Measurements from ENCODE around the gene LEFTY2.
"Not testable (repeated sequence)": the region's sequence is repeated elsewhere in the genome, so short reads cannot be mapped to it uniquely, and the experiment has no call there.

LEFTY2 gene

GRCh38 chr1:225899044-225899925 is 41.7 kb downstream of the LEFTY2 start:
- no peak for DNase-seq

- no peak for DNase-seq
Observed at GRCh38 chr1:225897595-225898514, 43.2 kb downstream of the LEFTY2 start.

GRCh38 chr1:225896937-225897549 is 44.0 kb downstream of the LEFTY2 start:
- peak; percentile 53 for DNase-seq

GRCh38 chr1:225896494-225896893 is 44.5 kb downstream of the LEFTY2 start:
- DNase-seq: no peak

- DNase-seq: no peak
Observed at GRCh38 chr1:225892307-225892706, 48.7 kb downstream of the LEFTY2 start.

GRCh38 chr1:225891229-225891972 is 49.6 kb downstream of the LEFTY2 start:
- DNase-seq: no peak

GRCh38 chr1:225890346-225891228 is 50.4 kb downstream of the LEFTY2 start:
- no peak for DNase-seq

- DNase-seq: no peak
Observed at GRCh38 chr1:225889743-225890142, 51.3 kb downstream of the LEFTY2 start.

- no peak for DNase-seq
Observed at GRCh38 chr1:225888898-225889601, 52.0 kb downstream of the LEFTY2 start, which contains the start of gene LEFTY1. Gene LEFTY1 (minus strand): TSS chr1:225889146. CDS start chr1:225889066, 80 bp downstream.

GRCh38 chr1:225888289-225888897 is 52.6 kb downstream of the LEFTY2 start:
- DNase-seq: no peak

GRCh38 chr1:225887554-225888288 is 53.3 kb downstream of the LEFTY2 start:
- DNase-seq: not testable (repeated sequence)

- DNase-seq: no peak
Observed at GRCh38 chr1:225887030-225887314, 54.0 kb downstream of the LEFTY2 start.
